ENCODE measurements around the gene RASGRF1. TPM values are rescaled to one million over a fixed set of nuclear protein-coding genes. Genes with fewer than 3 reads are reported as not detected.

The RASGRF1 gene
- total and polyA plus RNA-seq, 10 donors, result 0.50 to 3.4 (median 1.8) TPM

GRCh38 chr15:79065361-79065705, 25.2 kb downstream of the RASGRF1 start:
- DNase-seq, result peak; percentile 42
- TF ChIP-seq POLR2AphosphoS5 (IDR thresholded peaks at IDR 0.05), result no peak
- TF ChIP-seq POLR2A (IDR thresholded peaks at IDR 0.05), result no peak
- TF ChIP-seq CTCF (IDR thresholded peaks at IDR 0.05 in 8 of 11, conservative IDR thresholded peaks at IDR 0.05 in 3 of 11), result no peak
- no peaks in the 10 kb centered on the region for H3K9me3 ChIP-seq
- 58 to 79% (median 73%) methylated on average over 4 to 5 of the region's 5 CpGs for WGBS, 5 donors
- H3K4me3 ChIP-seq, result no peak overlapping the region
- H3K27ac ChIP-seq, result no peak overlapping the region
- peaks cover 0 to 7% (median 0%) of the 10 kb centered on the region in 7 donors for H3K27me3 ChIP-seq (replicated peaks in 1 of 7)
- H3K4me1 ChIP-seq, result no peaks in the 10 kb centered on the region
- intact Hi-C loops (cut with DNase I; ENCODE audit: low total_unique reads), result no loop called here
- no peaks in the 10 kb centered on the region for H3K36me3 ChIP-seq

- intact Hi-C loops (cut with DNase I; ENCODE audit: low total_unique reads), result no loop called here
- no peaks in the 10 kb centered on the region for H3K4me1 ChIP-seq
- no peak overlapping the region for H3K27ac ChIP-seq
- H3K36me3 ChIP-seq, result no peaks in the 10 kb centered on the region
- 81 to 95% (median 86%) methylated on average over 6 of the region's 6 CpGs for WGBS, 5 donors
- no peak overlapping the region for H3K4me3 ChIP-seq
- H3K9me3 ChIP-seq, result no peaks in the 10 kb centered on the region
- H3K27me3 ChIP-seq (replicated peaks in 1 of 7), result peaks cover 0 to 7% (median 0%) of the 10 kb centered on the region in 7 donors
- DNase-seq, result no peak
- no peak for TF ChIP-seq CTCF (IDR thresholded peaks at IDR 0.05 in 8 of 11, conservative IDR thresholded peaks at IDR 0.05 in 3 of 11)
- no peak for TF ChIP-seq POLR2AphosphoS5 (IDR thresholded peaks at IDR 0.05)
- TF ChIP-seq POLR2A (IDR thresholded peaks at IDR 0.05), result no peak
Measured at GRCh38 chr15:79064496-79064895, 26.1 kb downstream of the RASGRF1 start.

- no peaks in the 10 kb centered on the region for H3K4me1 ChIP-seq
- WGBS, 5 donors, result 60 to 89% (median 74%) methylated on average over 4 of the region's 4 CpGs
- DNase-seq, result peak; percentile 30
- no peaks in the 10 kb centered on the region for H3K36me3 ChIP-seq
- intact Hi-C loops (cut with DNase I; ENCODE audit: low total_unique reads), result no loop called here
- no peak overlapping the region for H3K27ac ChIP-seq
- TF ChIP-seq POLR2AphosphoS5 (IDR thresholded peaks at IDR 0.05), result no peak
- no peak for TF ChIP-seq POLR2A (IDR thresholded peaks at IDR 0.05)
- no peak for TF ChIP-seq CTCF (IDR thresholded peaks at IDR 0.05 in 8 of 11, conservative IDR thresholded peaks at IDR 0.05 in 3 of 11)
- peaks cover 0 to 17% (median 0%) of the 10 kb centered on the region in 7 donors for H3K27me3 ChIP-seq (replicated peaks in 1 of 7)
- H3K9me3 ChIP-seq, result no peaks in the 10 kb centered on the region
- H3K4me3 ChIP-seq, result no peak overlapping the region
Measured at GRCh38 chr15:79060175-79060574, 30.4 kb downstream of the RASGRF1 start.

- H3K4me3 ChIP-seq, result no peak overlapping the region
- 28 to 41% (median 34%) methylated on average over 1 of the region's 1 CpG for WGBS, 5 donors
- peaks cover 0 to 17% (median 0%) of the 10 kb centered on the region in 7 donors for H3K27me3 ChIP-seq (replicated peaks in 1 of 7)
- no peaks in the 10 kb centered on the region for H3K4me1 ChIP-seq
- no peak for TF ChIP-seq POLR2AphosphoS5 (IDR thresholded peaks at IDR 0.05)
- TF ChIP-seq POLR2A (IDR thresholded peaks at IDR 0.05), result no peak
- no peaks in the 10 kb centered on the region for H3K9me3 ChIP-seq
- DNase-seq, result no peak
- H3K36me3 ChIP-seq, result no peaks in the 10 kb centered on the region
- H3K27ac ChIP-seq, result no peak overlapping the region
- intact Hi-C loops (cut with DNase I; ENCODE audit: low total_unique reads), result no loop called here
Measured at GRCh38 chr15:79059081-79059572, 31.5 kb downstream of the RASGRF1 start.

All from spleen (tissue), 11 donors.